ENCODE measurements around the gene MALAT1. TPM values are rescaled to one million over a fixed set of nuclear protein-coding genes. Genes with fewer than 3 reads are reported as not detected.

MALAT1 gene
- total and polyA plus RNA-seq, 2 of the 13 experiments (the other 11 are each of a cell fraction or from before 2014, with no cell fraction given): 143 to 1,237 TPM

GRCh38 chr11:65454696-65455456 lies 44.0 kb upstream of the MALAT1 start (continued):
- no peak for TF ChIP-seq ZBTB33 (CRISPR knock-in tag; IDR thresholded peaks at IDR 0.05)
- no peak for TF ChIP-seq SSRP1 (CRISPR knock-in tag; IDR thresholded peaks at IDR 0.05)
- TF ChIP-seq TFAP4 (IDR thresholded peaks at IDR 0.05; ENCODE audit: borderline replicate concordance, low read depth): no peak
- TF ChIP-seq YEATS4 (CRISPR knock-in tag; IDR thresholded peaks at IDR 0.05; ENCODE audit: borderline replicate concordance): no peak
- TF ChIP-seq RERE (CRISPR knock-in tag; IDR thresholded peaks at IDR 0.05; ENCODE audit: low read depth): no peak
- no peak for TF ChIP-seq ZNF576 (CRISPR knock-in tag; IDR thresholded peaks at IDR 0.05)
- TF ChIP-seq NFYB (CRISPR knock-in tag; IDR thresholded peaks at IDR 0.05): no peak
- TF ChIP-seq ZSCAN9 (CRISPR knock-in tag; IDR thresholded peaks at IDR 0.05; ENCODE audit: borderline replicate concordance): no peak
- no peak for TF ChIP-seq SALL2 (CRISPR knock-in tag; IDR thresholded peaks at IDR 0.05)
- no peak for TF ChIP-seq PBX3 (CRISPR knock-in tag; IDR thresholded peaks at IDR 0.05; ENCODE audit: borderline replicate concordance)
- no peak for TF ChIP-seq REST (IDR thresholded peaks at IDR 0.05; ENCODE audit: borderline replicate concordance in 1 of 2, low read depth in 1 of 2, low read length in 2 of 2)
- TF ChIP-seq TAF1 (CRISPR knock-in tag; IDR thresholded peaks at IDR 0.05): peak; percentile 63

Data from HepG2 (cell line).